Uterus (tissue), 4 donors: ENCODE data around the gene LHCGR. TPM values are rescaled to one million over a fixed set of nuclear protein-coding genes. Genes with fewer than 3 reads are reported as not detected.

Experiments
- DNase-seq, 2 donors: peaks; one replicate each; pipeline ENCODE4 v3.0.0-alpha.2; 2019 to 2020
- H3K27ac ChIP-seq, 2 donors: fragments of 200-600 bp; sonication (generic); 1 replicate in 1 of 2; 2 replicates in 1 of 2; pipeline ENCODE4 v1.5.1; 2016 to 2018
- H3K27me3 ChIP-seq, 2 donors: fragments of 200-600 bp; sonication (generic); one replicate each; pipeline ENCODE4 v1.5.1; 2018 to 2019; ENCODE audit warnings: control low read depth in 1 of 2
- H3K36me3 ChIP-seq, 2 donors: fragments of 200-600 bp; sonication (generic); one replicate each; pipeline ENCODE4 v1.5.1; 2019; ENCODE audit warnings: control low read depth in 1 of 2
- H3K4me1 ChIP-seq, 2 donors: fragments of 200-600 bp; sonication (generic); one replicate each; pipeline ENCODE4 v1.5.1; 2018 to 2019; ENCODE audit warnings: control low read depth in 1 of 2
- H3K4me3 ChIP-seq, 2 donors: fragments of 200-600 bp; sonication (generic); 1 replicate in 1 of 2; 2 replicates in 1 of 2; pipeline ENCODE4 v1.5.1; 2018 to 2019; ENCODE audit warnings: mild to moderate bottlenecking in 1 of 2
- H3K9me3 ChIP-seq, 2 donors: fragments of 200-600 bp; sonication (generic); one replicate each; pipeline ENCODE4 v1.5.1; 2019; ENCODE audit warnings: control low read depth in 1 of 2
- CTCF ChIP-seq, 4 experiments: fragments of 200-600 bp in 2 of 4; fragments of 450-650 bp in 2 of 4; sonication (generic) in 2 of 4; IDR thresholded peaks; one replicate each; pipeline ENCODE4 v1.5.1; 2016 to 2019; ENCODE audit warnings: antibody characterized with exemption in 4 of 4, mild to moderate bottlenecking in 2 of 4, moderate library complexity in 1 of 4
- POLR2A ChIP-seq, 2 donors: fragments of 450-650 bp; IDR thresholded peaks; one replicate each; pipeline ENCODE4 v1.6.1; 2016; ENCODE audit warnings: antibody characterized with exemption in 2 of 2, mild to moderate bottlenecking in 1 of 2, moderate library complexity in 1 of 2
- intact Hi-C: fragments of 100-400 bp; cut with DNase I; formaldehyde crosslinking; loops from one replicate; pipeline ENCODE4 v1.15.1; 2023; ENCODE audit warnings: low total_unique reads
- total RNA-seq, 4 donors: library from RNA; depleted of rRNA in 3 of 4; stranded (reverse); fragments of >200 nt in 3 of 4; gene quantifications; one replicate each; pipeline versions ENCODE4 v1.1.0 to v1.2.4, GENCODE V29; 2014 to 2023
- donor health status: DM: yes; HTN: yes; CAD: no.

LHCGR gene
- total RNA-seq, 4 donors from 2014 or later = 0.48 TPM; not detected in 3

GRCh38 chr2:48699348-48699930 lies 56.1 kb downstream of the LHCGR start:
- DNase-seq = no peak
- Histone ChIP-seq H3K36me3 (no peaks in the 10 kb centered on the region), H3K9me3 (no peaks in the 10 kb centered on the region), H3K27me3 (no peaks in the 10 kb centered on the region), H3K4me1 (no peaks in the 10 kb centered on the region), H3K4me3 (no peak overlapping the region), H3K27ac (no peak overlapping the region)
- TF ChIP-seq POLR2A (IDR thresholded peaks at IDR 0.05) = no peak
- no peak for TF ChIP-seq CTCF (IDR thresholded peaks at IDR 0.05)
- intact Hi-C loops = no loop called here

- intact Hi-C loops = no loop called here
- no peaks in the 10 kb centered on the region for H3K4me1 ChIP-seq
Measured at GRCh38 chr2:48696881-48697280, 58.6 kb downstream of the LHCGR start.

GRCh38 chr2:48695991-48696390 lies 59.5 kb downstream of the LHCGR start:
- intact Hi-C loops = no loop called here
- Histone ChIP-seq H3K4me1 (no peaks in the 10 kb centered on the region), H3K27ac (no peak overlapping the region), H3K36me3 (no peaks in the 10 kb centered on the region), H3K9me3 (no peaks in the 10 kb centered on the region), H3K4me3 (no peak overlapping the region), H3K27me3 (no peaks in the 10 kb centered on the region)
- TF ChIP-seq CTCF (IDR thresholded peaks at IDR 0.05) (no peak), POLR2A (IDR thresholded peaks at IDR 0.05) (no peak)
- DNase-seq = no peak

More at GRCh38 chr2:48696881-48697280, 58.6 kb downstream of the LHCGR start:
- Histone ChIP-seq H3K27ac (no peak overlapping the region), H3K27me3 (no peaks in the 10 kb centered on the region), H3K36me3 (no peaks in the 10 kb centered on the region), H3K9me3 (no peaks in the 10 kb centered on the region), H3K4me3 (no peak overlapping the region)
- no peak for DNase-seq
- no peak for TF ChIP-seq POLR2A (IDR thresholded peaks at IDR 0.05)
- no peak for TF ChIP-seq CTCF (IDR thresholded peaks at IDR 0.05)

GRCh38 chr2:48694149-48694548 lies 61.4 kb downstream of the LHCGR start:
- Histone ChIP-seq H3K27me3 (no peaks in the 10 kb centered on the region), H3K9me3 (no peaks in the 10 kb centered on the region), H3K4me1 (no peaks in the 10 kb centered on the region), H3K36me3 (no peaks in the 10 kb centered on the region), H3K4me3 (no peak overlapping the region), H3K27ac (no peak overlapping the region)
- intact Hi-C loops = no loop called here
- DNase-seq = no peak
- TF ChIP-seq CTCF (IDR thresholded peaks at IDR 0.05) (no peak), POLR2A (IDR thresholded peaks at IDR 0.05) (no peak)

GRCh38 chr2:48693645-48694044 lies 61.9 kb downstream of the LHCGR start:
- Histone ChIP-seq H3K4me1 (no peaks in the 10 kb centered on the region), H3K4me3 (no peak overlapping the region), H3K27ac (no peak overlapping the region), H3K36me3 (no peaks in the 10 kb centered on the region), H3K27me3 (no peaks in the 10 kb centered on the region), H3K9me3 (no peaks in the 10 kb centered on the region)
- TF ChIP-seq POLR2A (IDR thresholded peaks at IDR 0.05) (no peak), CTCF (IDR thresholded peaks at IDR 0.05) (no peak)
- intact Hi-C loops = no loop called here
- DNase-seq = no peak
